Stimulated activated CD4-positive, alpha-beta T cell treated with anti-CD3 and anti-CD28 coated beads, Interleukin-12 subunit alpha, Interleukin-12 subunit beta, amount 100 ng/mL, for 4 hours (primary cell): Measurements from ENCODE around the gene SIPA1L2.

Source experiments
- DNase-seq: peaks from one replicate; pipeline ENCODE4 v3.0.0-alpha.2; 2020

Gene SIPA1L2

GRCh38 chr1:232630047-232630893, at the start of gene SIPA1L2:
TSS of gene SIPA1L2 (minus strand) at chr1:232630133. CDS start at chr1:232515339, 114,794 bp downstream.
- peak; percentile 90 for DNase-seq

GRCh38 chr1:232678185-232678886, 48.4 kb upstream of the SIPA1L2 start:
- no peak for DNase-seq

GRCh38 chr1:232676307-232676706, 46.4 kb upstream of the SIPA1L2 start:
- no peak for DNase-seq

DNA sequence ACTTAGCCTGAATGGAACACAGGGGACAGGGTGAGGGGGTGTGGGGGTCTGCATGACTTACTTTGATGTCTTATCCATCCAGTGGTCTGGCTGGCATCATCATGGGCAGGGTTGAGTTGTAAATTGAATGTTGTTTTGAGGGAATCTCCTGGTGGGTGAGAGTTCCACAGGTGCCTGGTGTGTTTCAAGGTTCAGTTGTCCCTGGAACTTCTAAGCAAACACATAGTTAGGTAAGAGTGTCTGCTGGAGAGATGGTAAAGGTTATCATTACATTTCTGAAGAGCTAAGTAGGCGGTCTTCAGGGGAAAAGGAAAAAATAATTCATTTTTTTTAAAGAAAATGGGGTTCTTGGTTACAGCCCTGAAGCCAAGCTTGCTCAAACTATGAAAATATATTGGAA, 46.0 kb upstream of the SIPA1L2 start:
- DNase-seq = no peak

- DNase-seq = no peak
Observed at GRCh38 chr1:232675260-232675659, 45.3 kb upstream of the SIPA1L2 start.

DNA sequence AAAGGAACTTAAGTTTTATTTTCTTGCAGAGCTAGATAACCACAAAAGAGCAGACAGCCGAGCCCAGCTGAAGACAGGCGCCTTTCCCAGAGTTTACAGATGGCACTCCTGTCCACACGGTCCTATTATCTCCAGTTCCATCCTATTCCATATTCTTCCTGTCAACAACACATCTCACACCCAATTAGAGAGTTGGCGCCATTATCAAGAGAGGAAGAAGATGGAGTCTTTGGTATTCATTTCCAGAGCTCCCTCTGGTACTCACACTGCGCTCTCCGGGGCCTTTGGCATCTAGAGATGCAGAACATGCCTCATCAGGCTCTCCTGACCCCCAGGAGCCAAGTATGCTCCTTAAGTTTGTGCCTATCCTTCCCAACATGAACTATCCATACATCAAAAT, 43.3 kb upstream of the SIPA1L2 start:
- DNase-seq = no peak

- DNase-seq = no peak
Observed at GRCh38 chr1:232669981-232670747, 40.2 kb upstream of the SIPA1L2 start.

- no peak for DNase-seq
Observed at GRCh38 chr1:232667778-232668165, 37.8 kb upstream of the SIPA1L2 start.

GRCh38 chr1:232667094-232667777, 37.3 kb upstream of the SIPA1L2 start:
- DNase-seq = no peak

- DNase-seq = no peak
Observed at GRCh38 chr1:232664844-232665777, 35.2 kb upstream of the SIPA1L2 start.

DNA sequence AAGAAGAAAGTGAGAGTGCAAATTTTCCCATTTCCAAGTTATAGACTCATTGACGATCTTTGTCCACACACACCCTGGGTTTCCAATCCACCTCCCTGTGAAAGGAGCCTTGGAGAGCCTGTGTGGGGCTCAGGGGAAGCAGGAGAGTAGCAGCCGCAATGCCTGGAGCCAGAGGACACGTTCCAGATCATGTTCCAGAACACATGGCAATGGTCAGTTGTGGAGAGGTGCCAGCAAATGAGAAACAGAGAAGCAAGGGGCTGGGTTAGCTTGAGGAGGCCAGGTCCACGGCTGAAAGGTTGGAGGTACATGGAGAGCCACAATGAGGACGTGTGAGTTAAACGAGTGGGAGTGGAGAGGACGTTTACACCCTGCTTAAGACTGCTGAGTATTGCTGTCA, 33.0 kb upstream of the SIPA1L2 start:
- no peak for DNase-seq

DNA sequence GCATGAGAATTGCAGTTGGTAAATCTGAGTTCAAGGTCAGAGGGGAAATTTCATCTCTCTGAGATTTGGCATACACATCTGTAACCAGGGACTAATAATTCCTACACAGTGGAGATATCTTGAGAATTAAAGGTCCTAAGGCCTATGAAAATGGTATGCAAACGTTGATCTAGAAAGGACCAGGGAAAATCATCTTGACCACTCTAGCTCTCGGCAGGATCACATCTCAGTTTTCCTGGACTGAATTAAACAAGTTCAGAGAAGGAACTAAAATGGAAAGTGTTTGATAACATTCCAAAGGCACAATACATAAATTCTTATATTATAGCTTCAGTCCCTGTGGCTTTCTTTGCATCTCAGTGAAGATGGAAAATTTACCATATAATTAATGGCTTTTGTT, 28.5 kb upstream of the SIPA1L2 start:
- no peak for DNase-seq

- no peak for DNase-seq
Observed at GRCh38 chr1:232657426-232658005, 27.6 kb upstream of the SIPA1L2 start.

DNA sequence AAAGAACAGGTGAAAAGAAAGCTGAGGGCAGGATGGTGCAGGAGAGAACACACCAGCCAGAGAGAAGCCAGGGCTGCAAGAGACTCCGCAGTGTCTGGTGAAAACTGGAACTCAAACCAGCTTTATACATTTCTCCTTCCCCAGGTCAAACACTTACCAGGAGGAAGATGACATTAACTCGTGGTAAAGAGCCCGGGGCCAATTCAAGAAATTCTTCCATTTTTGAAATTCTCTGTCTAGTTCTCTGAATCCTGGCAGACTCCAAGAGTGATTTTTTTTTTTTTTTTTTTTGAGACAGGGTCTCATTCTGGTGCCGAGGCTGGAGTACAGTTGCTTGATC, 25.8 kb upstream of the SIPA1L2 start:
- DNase-seq = no peak

- DNase-seq = no peak
Observed at GRCh38 chr1:232655028-232655745, 25.3 kb upstream of the SIPA1L2 start.

GRCh38 chr1:232653789-232654188, 23.9 kb upstream of the SIPA1L2 start:
- no peak for DNase-seq

DNA sequence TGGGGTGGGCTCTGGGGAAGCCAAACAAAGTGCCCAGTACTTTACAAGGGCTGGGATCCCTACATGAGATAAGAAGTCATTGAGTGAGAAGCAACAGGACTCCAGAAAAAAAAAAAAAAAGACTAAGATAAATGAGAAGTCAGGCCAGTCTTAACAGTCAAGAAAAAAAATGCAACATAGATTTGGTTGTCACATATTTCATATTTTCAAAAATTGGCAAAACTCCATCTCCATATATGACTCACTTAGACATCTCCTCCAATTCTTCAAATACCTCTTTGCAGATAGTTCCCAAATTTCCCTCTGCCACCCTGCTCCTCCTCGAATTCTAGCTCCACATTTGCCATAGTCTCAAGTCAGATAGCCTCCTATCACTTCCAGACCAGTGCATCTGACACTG, 20.9 kb upstream of the SIPA1L2 start:
- DNase-seq = no peak

- no peak for DNase-seq
Observed at GRCh38 chr1:232650418-232650817, 20.5 kb upstream of the SIPA1L2 start.

- DNase-seq = no peak
Observed at GRCh38 chr1:232648316-232648715, 18.4 kb upstream of the SIPA1L2 start.

GRCh38 chr1:232644209-232644608, 14.3 kb upstream of the SIPA1L2 start:
- DNase-seq = no peak

- no peak for DNase-seq
Observed at GRCh38 chr1:232643251-232643650, 13.3 kb upstream of the SIPA1L2 start.
